Ureter (tissue), 1 donor: Measurements from ENCODE around the gene NELL1. TPM values are rescaled to one million over a fixed set of nuclear protein-coding genes. Genes with fewer than 3 reads are reported as not detected.
"Not testable (repeated sequence)": the region's sequence is repeated elsewhere in the genome, so short reads cannot be mapped to it uniquely, and the experiment has no call there.

Experiments
- DNase-seq: peaks from one replicate; pipeline ENCODE4 v3.0.0-alpha.2; 2020; ENCODE audit warnings: low spot score
- total RNA-seq: library from RNA; stranded (reverse); gene quantifications from one replicate; pipeline ENCODE4 v1.2.4, GENCODE V29; 2023
- donor health status: DM: yes; HTN: yes; CAD: no.

Gene NELL1
- total RNA-seq, 1 donor from 2014 or later: not detected

GRCh38 chr11:21190181-21190580, 520.8 kb downstream of the NELL1 start:
- DNase-seq: no peak

DNA sequence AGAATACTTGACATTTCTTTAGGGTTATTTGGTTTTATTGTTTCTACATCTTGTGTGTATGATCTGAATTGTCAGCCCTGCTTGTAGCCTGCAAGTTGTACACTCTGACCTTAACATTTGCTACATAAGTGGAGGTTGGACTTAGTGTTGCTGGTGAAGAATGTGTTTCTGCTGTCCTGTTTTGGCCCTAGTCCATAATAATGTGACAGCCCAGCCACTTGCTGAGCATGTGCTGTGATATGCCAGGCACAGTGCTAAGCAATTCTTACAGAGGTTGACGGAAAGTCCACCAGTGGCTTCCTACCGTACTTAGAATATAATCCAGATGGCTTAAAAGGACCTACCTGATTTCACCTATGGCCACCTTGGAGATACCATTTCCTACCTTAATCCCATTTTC, 526.6 kb downstream of the NELL1 start:
- DNase-seq: no peak

- no peak for DNase-seq
These were observed 529.1 kb downstream of the NELL1 start for GRCh38 chr11:21198498-21198897.

DNA sequence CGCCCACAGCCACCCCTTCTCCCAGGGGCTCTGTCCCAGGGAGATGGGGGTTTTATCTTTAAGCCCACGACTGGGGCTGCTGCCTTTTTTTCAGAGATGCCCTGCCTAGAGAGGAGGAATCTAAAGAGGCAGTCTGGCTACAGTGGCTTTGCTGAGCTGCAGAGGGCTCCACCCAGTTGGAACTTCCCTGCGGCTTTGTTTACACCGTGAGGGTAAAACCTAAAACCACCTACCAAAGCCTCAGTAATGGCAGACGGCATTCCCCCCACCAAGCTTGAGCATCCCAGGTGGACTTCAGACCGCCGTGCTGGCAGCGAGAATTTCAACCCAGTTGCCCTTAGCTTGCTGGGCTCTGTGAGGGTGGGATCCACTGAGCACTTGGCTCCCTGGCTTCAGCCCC, 535.8 kb downstream of the NELL1 start:
- no peak for DNase-seq

- DNase-seq: no peak
These were observed 556.5 kb downstream of the NELL1 start for GRCh38 chr11:21225860-21226259.

GRCh38 chr11:21229224-21229623, 559.8 kb downstream of the NELL1 start:
- no peak for DNase-seq

GRCh38 chr11:21250196-21250595, 580.8 kb downstream of the NELL1 start:
- DNase-seq: no peak

GRCh38 chr11:21254055-21254454, 584.7 kb downstream of the NELL1 start:
- no peak for DNase-seq

GRCh38 chr11:21254790-21255189, 585.4 kb downstream of the NELL1 start:
- no peak for DNase-seq

- no peak for DNase-seq
These were observed 588.1 kb downstream of the NELL1 start for GRCh38 chr11:21257461-21257860.

- DNase-seq: no peak
These were observed 589.0 kb downstream of the NELL1 start for GRCh38 chr11:21258414-21258813.

- no peak for DNase-seq
These were observed 590.7 kb downstream of the NELL1 start for GRCh38 chr11:21260101-21260500.

- no peak for DNase-seq
These were observed 593.6 kb downstream of the NELL1 start for GRCh38 chr11:21262992-21263391.

- DNase-seq: no peak
These were observed 594.7 kb downstream of the NELL1 start for GRCh38 chr11:21264125-21264524.

GRCh38 chr11:21268036-21268435, 598.6 kb downstream of the NELL1 start:
- DNase-seq: no peak

GRCh38 chr11:21272139-21272538, 602.8 kb downstream of the NELL1 start:
- DNase-seq: not testable (repeated sequence)

DNA sequence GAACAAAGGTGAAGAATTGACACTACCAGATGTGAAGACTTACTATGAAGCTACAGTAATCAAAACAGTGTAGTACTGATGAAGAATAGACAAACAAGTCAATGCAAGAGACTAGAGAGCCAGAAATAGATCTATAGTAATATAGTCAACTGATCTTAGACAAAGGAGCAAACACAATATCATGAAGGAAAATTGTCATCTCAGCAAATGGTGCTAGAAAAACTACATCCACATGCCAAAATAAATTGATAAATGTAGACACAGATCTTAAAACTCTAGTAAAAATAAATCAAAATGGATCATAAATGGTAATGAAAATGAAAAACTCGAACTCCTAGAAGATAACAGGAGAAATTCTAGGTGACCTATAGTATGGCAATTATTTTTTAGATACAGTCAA, 609.5 kb downstream of the NELL1 start:
- DNase-seq: no peak

DNA sequence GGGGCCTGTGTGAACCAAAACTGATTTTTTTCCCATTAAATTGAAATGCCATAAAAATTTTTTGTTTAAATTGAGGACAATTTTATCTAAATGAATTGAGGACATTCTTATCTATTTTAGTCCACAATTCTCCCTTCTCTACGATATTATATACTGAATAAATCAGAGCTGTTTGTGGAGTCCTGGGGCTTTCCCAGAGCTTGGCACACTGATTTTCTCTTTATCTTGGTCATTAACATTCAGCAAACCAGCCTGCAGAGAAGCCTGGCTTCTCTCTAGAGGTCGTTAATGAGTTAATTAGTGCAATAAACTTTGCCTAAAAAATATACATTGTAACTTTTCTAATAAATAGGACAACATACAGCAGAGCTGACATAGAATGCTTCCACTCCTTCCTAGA, 615.7 kb downstream of the NELL1 start:
- no peak for DNase-seq

- DNase-seq: no peak
These were observed 620.3 kb downstream of the NELL1 start for GRCh38 chr11:21289686-21290085.

GRCh38 chr11:21295508-21295907, 626.1 kb downstream of the NELL1 start:
- no peak for DNase-seq

GRCh38 chr11:21301981-21302380, 632.6 kb downstream of the NELL1 start:
- no peak for DNase-seq

DNA sequence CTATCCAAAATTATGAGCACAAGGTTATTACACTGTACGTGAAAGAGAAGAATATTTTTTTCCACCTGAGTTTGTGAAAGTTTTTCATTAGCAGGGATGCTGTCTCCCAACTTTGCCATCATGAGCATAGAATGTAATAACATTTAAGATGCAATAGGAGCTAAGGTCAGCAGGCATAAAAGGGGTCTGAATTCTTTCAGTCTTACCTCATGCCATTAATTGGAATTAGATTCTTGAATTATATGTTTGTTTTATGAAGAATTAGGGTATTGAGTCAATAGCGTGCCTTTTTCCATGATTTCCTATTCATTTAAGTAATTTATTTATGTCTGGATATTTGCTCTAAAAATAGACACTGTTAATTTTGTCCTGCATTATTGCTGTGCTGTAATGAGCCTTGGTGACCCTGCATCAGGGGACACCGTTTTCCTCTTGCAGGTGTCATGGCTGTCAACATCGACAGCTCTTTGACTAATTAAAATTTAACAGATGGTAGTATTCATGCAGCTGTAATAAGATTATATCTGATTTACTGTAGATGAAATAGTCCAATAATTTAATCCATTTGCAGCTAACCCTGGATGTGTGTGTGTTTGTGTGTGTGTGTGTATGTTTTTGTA, 637.5 kb downstream of the NELL1 start:
- DNase-seq: no peak

- DNase-seq: no peak
These were observed 638.5 kb downstream of the NELL1 start for GRCh38 chr11:21307874-21308273.

GRCh38 chr11:21316591-21316990, 647.2 kb downstream of the NELL1 start:
- no peak for DNase-seq
